Activated T-helper 2 cell treated with anti-CD3 and anti-CD28 coated beads, Interferon-gamma antibody, Interleukin-2, Interleukin-4, amounts not matched to agents 10 μg/mL and 5 μg/mL and 100 μg/mL, durations not matched to agents 14 hours and 24 hours and 36 hours (primary cell): ENCODE results near the gene CDK12. TPM values are rescaled to one million over a fixed set of nuclear protein-coding genes. Genes with fewer than 3 reads are reported as not detected.
"Not testable (repeated sequence)": the region's sequence is repeated elsewhere in the genome, so short reads cannot be mapped to it uniquely, and the experiment has no call there.

ENCODE experiments used
- DNase-seq: peaks from one replicate; pipeline ENCODE4 v3.0.0; 2021; ENCODE audit warnings: low spot score
- H3K27ac Mint-ChIP-seq: one replicate; pipeline ENCODE4 v1.8.0; 2021; ENCODE audit warnings: mixed read lengths
- H3K27me3 Mint-ChIP-seq: one replicate; pipeline ENCODE4 v1.8.0; 2021; ENCODE audit warnings: low read depth, mixed read lengths
- H3K36me3 Mint-ChIP-seq: one replicate; pipeline ENCODE4 v1.8.0; 2021; ENCODE audit warnings: low read depth, mixed read lengths
- H3K4me1 Mint-ChIP-seq: one replicate; pipeline ENCODE4 v1.8.0; 2021; ENCODE audit warnings: low read depth, mixed read lengths
- H3K4me3 Mint-ChIP-seq: one replicate; pipeline ENCODE4 v1.8.0; 2021; ENCODE audit warnings: low read depth, mild to moderate bottlenecking, moderate library complexity, mixed read lengths
- H3K9me3 Mint-ChIP-seq: one replicate; pipeline ENCODE4 v1.8.0; 2021; ENCODE audit warnings: mixed read lengths
- intact Hi-C: fragments of 100-400 bp; cut with micrococcal nuclease; formaldehyde crosslinking; loops from one replicate; pipeline ENCODE4 v1.15.1; 2023
- total RNA-seq: library from RNA; stranded (reverse); gene quantifications from 2 replicates; pipeline ENCODE4 v1.2.3, GENCODE V29; 2022

The CDK12 gene
- total RNA-seq, 1 donor from 2014 or later: 83.9 TPM

DNA sequence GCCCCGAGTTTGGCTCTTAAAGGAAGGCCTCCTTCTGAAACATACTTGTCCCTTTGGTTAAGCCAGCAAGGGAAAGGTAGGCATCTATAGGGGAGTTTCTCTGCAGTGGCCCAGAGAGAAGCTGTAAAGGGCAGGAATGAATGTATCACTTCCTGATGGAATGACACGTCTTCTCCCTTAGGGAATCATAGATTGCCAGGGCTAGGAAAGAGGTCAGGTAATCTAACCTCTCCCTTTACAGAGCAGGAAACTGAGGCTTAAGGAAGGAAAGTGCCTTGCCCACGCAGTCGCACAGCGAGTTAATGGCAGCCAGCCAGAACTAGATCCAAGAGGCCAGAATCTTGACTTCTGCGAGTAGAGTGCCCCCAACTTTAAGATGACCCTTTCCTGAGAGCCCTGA lies 80.4 kb downstream of the CDK12 start:
- peaks cover 19% of the 10 kb centered on the region for H3K4me1 Mint-ChIP-seq
- H3K36me3 Mint-ChIP-seq: peaks cover 12% of the 10 kb centered on the region
- no peak overlapping the region for H3K27ac Mint-ChIP-seq
- intact Hi-C loops: no loop called here
- H3K27me3 Mint-ChIP-seq: no peaks in the 10 kb centered on the region
- no peak for DNase-seq
- no peaks in the 10 kb centered on the region for H3K9me3 Mint-ChIP-seq
- H3K4me3 Mint-ChIP-seq: no peak overlapping the region

DNA sequence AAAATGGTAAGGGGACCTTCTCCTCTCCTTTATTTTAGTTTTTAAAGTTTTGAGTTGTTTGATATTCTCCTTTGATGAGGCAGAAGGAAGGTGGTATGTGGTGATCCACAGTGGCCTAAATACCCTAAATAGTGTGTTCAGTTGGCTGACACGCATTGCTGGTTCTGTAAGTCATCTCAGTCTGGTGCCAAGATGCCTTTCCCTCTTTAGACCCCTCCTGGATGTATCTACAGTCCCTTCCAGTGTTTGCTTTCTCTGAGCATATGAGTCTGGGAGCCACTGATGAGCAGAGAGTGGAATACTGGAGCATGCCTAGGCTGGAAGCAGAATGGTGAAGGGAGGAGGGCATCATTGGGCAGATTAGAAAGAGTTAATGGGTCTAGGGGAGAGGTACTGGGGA lies 81.9 kb downstream of the CDK12 start:
- Mint-ChIP-seq H3K4me1 (peaks cover 16% of the 10 kb centered on the region), H3K4me3 (no peak overlapping the region), H3K27ac (no peak overlapping the region), H3K9me3 (no peaks in the 10 kb centered on the region), H3K36me3 (peaks cover 19% of the 10 kb centered on the region), H3K27me3 (no peaks in the 10 kb centered on the region)
- intact Hi-C loops: no loop called here
- DNase-seq: no peak

DNA sequence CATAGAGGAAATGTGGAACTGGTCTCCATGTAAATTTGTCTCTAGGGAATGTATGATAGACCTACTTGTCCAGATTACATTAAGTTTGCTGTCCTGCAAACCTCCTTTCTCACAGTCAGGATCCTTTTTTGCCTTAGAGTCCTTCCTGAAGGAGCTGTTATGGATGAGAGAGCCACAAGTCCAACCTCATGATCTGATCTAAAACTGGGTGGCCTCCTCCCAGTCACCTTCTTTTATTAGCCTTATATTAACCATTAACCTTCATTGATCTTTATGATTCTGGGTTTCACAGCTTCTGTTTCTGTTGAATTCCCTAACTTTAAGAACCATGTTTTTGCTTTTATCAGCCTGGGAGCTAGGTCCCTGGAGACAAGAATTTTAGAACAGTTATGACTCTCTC lies 82.4 kb downstream of the CDK12 start:
- Mint-ChIP-seq H3K27ac (no peak overlapping the region), H3K9me3 (no peaks in the 10 kb centered on the region), H3K4me1 (peaks cover 14% of the 10 kb centered on the region)

DNA sequence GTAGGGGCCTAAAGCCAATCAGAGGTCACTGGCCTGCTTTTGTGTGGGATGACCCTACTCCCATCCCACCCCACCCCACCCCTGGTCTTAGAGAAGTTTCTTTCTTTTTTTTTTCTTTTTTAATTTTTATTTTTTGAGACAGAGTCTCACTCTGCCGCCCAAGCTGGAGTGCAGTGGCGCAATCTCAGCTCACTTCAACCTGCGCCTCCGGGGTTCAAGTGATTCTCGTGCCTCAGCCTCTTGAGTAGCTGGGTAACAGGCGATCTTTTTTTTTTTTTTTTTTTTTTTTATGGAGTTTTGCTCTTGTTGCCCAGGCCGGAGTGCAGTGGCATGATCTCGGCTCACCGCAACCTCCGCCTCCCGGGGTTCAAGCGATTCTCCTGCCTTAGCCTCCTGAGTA lies 83.1 kb downstream of the CDK12 start:
- intact Hi-C loops, H3K4me1 Mint-ChIP-seq, H3K27ac Mint-ChIP-seq, H3K9me3 Mint-ChIP-seq, H3K4me3 Mint-ChIP-seq, DNase-seq, H3K27me3 Mint-ChIP-seq: not testable (repeated sequence)
- peaks cover 19% of the 10 kb centered on the region for H3K36me3 Mint-ChIP-seq

More for the DNA sequence above, 82.4 kb downstream of the CDK12 start:
- intact Hi-C loops: no loop called here
- no peaks in the 10 kb centered on the region for H3K27me3 Mint-ChIP-seq
- no peak for DNase-seq
- H3K4me3 Mint-ChIP-seq: no peak overlapping the region
- peaks cover 18% of the 10 kb centered on the region for H3K36me3 Mint-ChIP-seq

DNA sequence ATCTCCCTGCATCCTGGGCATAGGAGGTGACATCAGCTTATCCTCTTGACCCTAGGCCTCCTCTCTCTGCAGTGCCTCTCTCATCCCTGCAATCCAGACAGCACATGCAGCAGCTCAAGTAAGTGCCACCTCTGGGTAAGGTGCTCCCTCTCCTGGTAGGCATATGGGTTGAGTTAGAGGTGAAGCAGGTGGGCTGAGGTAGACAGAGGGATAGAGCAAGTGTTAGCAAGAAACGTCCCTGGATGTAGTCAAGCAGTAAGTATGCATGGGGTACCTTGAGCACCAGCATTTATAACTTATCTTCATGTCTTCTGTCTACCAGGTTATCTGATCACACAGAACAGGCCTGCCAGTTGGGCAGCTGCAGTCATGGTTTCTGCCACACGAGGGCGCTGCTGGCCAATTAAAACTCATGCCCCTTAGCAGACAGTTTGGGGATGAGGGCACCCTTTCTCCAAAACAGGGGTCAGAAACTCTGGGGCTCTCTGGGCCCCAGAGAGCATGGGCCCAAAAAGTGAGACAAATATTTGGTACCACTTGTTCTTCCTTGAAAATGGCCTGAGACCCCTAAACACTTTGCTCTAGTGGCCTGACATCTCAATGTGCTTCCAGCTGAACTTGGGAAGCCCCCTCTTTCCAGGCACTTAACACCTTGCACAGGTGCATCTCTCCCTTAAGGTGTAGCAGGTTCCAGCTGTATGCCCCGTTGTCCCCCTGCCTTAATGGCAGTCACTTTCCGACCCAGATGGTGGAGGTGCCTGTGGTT lies 86.6 kb downstream of the CDK12 start:
- intact Hi-C loops: loop anchor here (2.0 kb wide), 1 partner anchor 75 kb away; no protein-coding TSS in a partner anchor
- Mint-ChIP-seq H3K4me3 (no peak overlapping the region), H3K9me3 (no peaks in the 10 kb centered on the region), H3K36me3 (peaks cover 43% of the 10 kb centered on the region), H3K4me1 (no peaks in the 10 kb centered on the region), H3K27ac (no peak overlapping the region), H3K27me3 (no peaks in the 10 kb centered on the region)
- DNase-seq: peak; percentile 62

DNA sequence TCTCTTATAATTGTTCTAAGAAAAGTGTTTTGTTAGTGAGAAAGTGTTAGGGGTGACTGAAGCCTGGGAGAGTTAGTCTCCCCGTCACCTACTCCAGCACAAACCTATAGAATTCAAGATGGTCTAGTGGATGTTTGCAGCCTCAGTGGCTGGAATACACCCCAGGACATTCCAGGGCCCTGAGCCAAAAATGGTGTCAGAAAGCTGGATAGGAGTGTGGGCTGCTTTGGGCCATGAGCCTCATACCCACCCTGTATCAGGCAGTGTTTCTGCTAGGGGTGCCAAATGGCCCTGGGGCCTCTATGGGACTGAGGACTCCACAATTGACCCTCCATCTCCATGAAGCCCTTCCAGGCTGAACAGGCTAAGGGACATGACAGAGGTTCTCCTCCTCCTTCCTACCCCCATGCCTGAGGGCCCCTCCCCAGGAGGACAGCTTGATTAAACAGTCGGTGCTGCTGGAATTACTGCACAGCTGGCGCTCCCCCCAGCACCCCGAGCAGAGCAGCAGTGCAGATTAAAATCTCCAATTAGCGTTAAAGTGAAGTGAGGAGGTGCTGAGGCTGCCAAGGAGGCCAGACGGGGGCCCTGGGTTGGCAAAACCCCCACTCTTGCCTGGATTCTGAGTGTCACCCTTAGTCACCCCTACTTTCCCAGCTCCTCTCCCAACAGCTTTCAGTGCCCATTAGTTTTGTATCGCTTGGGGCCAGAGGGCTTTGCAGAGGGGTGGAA lies 87.4 kb downstream of the CDK12 start:
- Mint-ChIP-seq H3K27me3 (no peaks in the 10 kb centered on the region), H3K36me3 (peaks cover 50% of the 10 kb centered on the region), H3K4me1 (no peaks in the 10 kb centered on the region), H3K4me3 (no peak overlapping the region), H3K27ac (no peak overlapping the region), H3K9me3 (no peaks in the 10 kb centered on the region)
- no peak for DNase-seq
- intact Hi-C loops: loop anchor here (2.0 kb wide), 1 partner anchor 74 kb away; no protein-coding TSS in a partner anchor

DNA sequence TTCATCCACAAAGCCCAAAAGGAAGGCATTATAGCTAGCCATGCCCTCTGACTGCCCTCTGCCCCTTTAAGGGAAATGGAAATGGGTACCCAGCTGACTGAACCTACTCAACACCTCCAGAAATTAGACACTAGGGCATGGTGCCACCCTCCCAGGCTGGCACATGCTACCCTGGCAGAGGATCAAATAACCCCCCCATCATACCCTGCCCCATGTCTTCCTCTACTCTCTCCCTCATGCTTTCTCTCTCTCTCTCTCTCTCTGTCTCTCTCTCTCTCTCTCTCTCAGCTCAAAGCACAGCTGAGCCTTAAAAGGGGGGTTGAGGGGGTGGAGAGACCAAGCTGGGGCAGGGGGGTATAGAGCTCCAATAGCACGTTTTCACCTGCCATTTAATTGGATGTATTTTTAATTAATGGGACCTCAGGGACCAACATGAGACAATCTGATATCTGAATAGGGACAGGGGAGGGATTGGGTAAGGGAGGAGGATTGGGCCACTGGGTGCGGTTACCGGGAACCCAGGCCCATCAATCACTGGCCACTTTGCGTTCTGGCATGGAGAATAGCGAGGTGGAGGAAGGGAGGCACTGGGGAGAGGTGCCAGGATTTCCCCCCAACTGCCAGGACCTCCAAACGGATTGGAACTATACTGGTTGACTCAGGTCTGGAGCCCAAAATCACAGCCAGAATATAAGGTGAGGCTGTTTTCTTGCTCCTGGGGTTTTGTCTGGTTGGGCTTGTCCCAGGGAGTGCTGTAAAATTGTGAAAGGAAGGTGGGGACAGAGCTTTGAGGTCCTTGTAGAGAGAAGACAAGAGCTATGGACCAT lies 88.7 kb downstream of the CDK12 start:
- intact Hi-C loops: loop anchor here (2.0 kb wide), 1 partner anchor 73 kb away; no protein-coding TSS in a partner anchor
- no peak overlapping the region for H3K27ac Mint-ChIP-seq
- no peaks in the 10 kb centered on the region for H3K9me3 Mint-ChIP-seq
- H3K4me3 Mint-ChIP-seq: no peak overlapping the region
- peaks cover 53% of the 10 kb centered on the region for H3K36me3 Mint-ChIP-seq
- no peak for DNase-seq
- no peaks in the 10 kb centered on the region for H3K27me3 Mint-ChIP-seq
- no peaks in the 10 kb centered on the region for H3K4me1 Mint-ChIP-seq

DNA sequence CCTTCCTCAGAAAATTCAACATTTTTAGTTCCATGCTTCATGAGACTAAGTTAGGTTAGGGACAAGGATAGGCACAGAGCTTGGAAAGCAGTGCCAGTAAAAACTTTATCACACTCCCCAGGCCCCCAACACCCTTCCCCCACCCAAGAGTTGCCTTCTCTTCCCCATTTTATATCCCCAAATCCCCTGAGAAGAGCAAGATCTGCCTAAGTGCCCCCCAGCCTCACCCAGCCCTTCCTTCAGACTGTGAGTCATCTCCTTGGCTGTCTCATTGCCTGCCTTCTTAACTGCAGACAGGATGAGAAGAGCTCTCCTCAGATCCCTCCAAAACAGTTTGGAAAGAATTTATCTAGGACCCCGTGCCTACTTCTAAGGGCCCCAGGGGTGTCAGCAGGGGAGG lies 90.6 kb downstream of the CDK12 start:
- Mint-ChIP-seq H3K27me3 (no peaks in the 10 kb centered on the region), H3K36me3 (peaks cover 50% of the 10 kb centered on the region), H3K4me1 (no peaks in the 10 kb centered on the region), H3K9me3 (no peaks in the 10 kb centered on the region), H3K27ac (no peak overlapping the region), H3K4me3 (no peak overlapping the region)
- intact Hi-C loops: no loop called here
- DNase-seq: no peak

DNA sequence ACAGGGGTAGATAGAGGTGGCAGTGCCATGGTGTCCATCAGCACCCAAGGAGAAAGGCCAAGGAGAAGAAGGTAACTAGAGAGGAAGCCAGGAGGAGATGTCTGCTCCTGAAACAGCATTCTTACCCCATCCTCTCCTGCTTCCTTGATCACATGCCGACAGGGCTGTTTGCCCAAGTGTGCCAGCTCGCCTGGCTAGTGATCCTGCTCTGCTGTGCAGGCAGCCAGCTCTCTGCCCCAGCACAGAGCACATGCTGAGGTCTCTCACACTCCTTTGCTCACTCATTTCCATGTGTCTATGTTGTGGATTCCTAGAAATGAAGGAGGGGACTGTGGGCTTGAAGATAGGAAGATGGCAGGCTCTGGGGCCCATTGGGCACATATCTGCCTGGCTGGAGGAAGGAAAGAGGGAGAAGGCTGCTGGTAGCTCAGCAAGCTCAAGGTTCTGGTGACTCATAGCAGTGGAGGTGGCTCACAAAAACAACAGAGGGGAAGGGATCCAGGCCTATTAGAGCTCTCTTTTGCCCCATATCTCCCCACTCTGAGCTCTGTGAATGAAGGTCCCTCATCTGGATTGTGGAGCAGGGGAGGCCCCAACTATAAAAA lies 92.2 kb downstream of the CDK12 start:
- H3K9me3 Mint-ChIP-seq: no peaks in the 10 kb centered on the region

DNA sequence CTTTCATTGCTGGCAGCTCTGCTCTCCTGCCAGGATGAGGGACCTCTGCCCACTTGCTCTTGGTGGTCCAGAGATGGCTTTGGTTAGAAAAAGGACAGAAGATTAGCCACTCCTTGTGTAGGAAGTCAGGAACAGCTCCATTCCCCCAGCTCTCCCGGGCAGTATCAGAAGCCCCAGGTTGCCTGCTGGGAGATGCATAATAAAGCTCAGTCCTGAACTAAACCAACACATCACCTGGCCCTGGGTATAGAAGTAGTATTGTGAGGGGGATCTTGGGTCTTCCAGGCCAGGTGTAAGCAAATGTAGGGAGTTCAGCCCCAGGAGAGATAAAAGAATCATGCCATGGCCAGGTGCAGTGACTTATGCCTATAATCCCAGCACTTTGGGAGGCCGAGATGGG lies 94.1 kb downstream of the CDK12 start:
- Mint-ChIP-seq H3K36me3 (peaks cover 53% of the 10 kb centered on the region), H3K4me3 (no peak overlapping the region), H3K27me3 (no peaks in the 10 kb centered on the region), H3K9me3 (no peaks in the 10 kb centered on the region), H3K4me1 (no peaks in the 10 kb centered on the region), H3K27ac (no peak overlapping the region)
- DNase-seq: no peak
- intact Hi-C loops: no loop called here

More for the DNA sequence above, 92.2 kb downstream of the CDK12 start:
- Mint-ChIP-seq H3K27me3 (no peaks in the 10 kb centered on the region), H3K4me1 (no peaks in the 10 kb centered on the region), H3K27ac (peak overlapping the region; percentile 10), H3K4me3 (no peak overlapping the region), H3K36me3 (peaks cover 50% of the 10 kb centered on the region)
- DNase-seq: no peak
- intact Hi-C loops: no loop called here

DNA sequence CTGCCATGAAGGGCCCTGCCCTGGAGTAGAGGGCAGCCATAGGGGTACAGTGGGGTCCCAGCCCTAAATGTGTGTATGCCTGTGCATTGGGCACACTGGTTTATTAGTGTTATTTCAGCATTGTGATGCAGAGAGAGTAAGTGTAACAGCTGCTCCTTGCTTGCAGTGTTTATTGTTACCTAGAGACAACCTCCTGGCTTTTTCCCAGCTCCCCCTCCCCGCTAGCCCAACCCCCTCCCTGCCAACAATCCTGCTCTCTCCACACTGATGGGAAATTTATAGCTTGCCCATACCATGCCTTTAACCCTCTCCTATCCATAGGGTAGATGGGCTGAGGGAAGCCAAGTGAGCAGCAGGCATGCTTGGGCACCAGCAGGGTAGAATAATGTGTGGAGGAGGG lies 95.1 kb downstream of the CDK12 start:
- H3K36me3 Mint-ChIP-seq: peaks cover 45% of the 10 kb centered on the region
- intact Hi-C loops: no loop called here

DNA sequence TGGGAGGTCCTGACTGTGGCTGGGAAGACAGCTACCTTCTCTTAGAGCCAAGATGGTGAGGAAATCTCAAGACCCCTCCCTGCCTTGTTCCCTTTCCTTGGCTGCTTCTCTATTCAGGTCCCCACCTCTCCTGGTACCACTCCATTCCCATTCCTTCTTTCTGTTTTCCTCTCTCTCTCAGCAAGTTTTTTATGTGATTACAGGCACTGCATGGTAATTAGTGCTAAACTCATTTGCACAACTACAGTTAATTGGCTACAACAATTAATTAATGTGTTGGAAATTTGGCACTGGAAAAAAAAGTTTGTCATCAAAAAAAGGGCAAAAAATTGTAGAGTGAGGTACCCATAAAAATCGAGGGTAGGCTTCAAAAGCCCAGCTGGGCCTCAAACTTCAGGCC lies 101.1 kb downstream of the CDK12 start:
- no peaks in the 10 kb centered on the region for H3K9me3 Mint-ChIP-seq
- H3K27ac Mint-ChIP-seq: no peak overlapping the region
- H3K27me3 Mint-ChIP-seq: no peaks in the 10 kb centered on the region
- peaks cover 33% of the 10 kb centered on the region for H3K36me3 Mint-ChIP-seq
- no peak overlapping the region for H3K4me3 Mint-ChIP-seq
- intact Hi-C loops: no loop called here
- DNase-seq: no peak
- no peaks in the 10 kb centered on the region for H3K4me1 Mint-ChIP-seq

More for the DNA sequence above, 95.1 kb downstream of the CDK12 start:
- no peak for DNase-seq
- no peaks in the 10 kb centered on the region for H3K9me3 Mint-ChIP-seq
- no peaks in the 10 kb centered on the region for H3K4me1 Mint-ChIP-seq
- H3K27ac Mint-ChIP-seq: no peak overlapping the region
- H3K4me3 Mint-ChIP-seq: no peak overlapping the region
- H3K27me3 Mint-ChIP-seq: no peaks in the 10 kb centered on the region
